Measurements from ENCODE around the gene ADCK2.
"Not testable (repeated sequence)": the region's sequence is repeated elsewhere in the genome, so short reads cannot be mapped to it uniquely, and the experiment has no call there.

The ADCK2 gene

DNA sequence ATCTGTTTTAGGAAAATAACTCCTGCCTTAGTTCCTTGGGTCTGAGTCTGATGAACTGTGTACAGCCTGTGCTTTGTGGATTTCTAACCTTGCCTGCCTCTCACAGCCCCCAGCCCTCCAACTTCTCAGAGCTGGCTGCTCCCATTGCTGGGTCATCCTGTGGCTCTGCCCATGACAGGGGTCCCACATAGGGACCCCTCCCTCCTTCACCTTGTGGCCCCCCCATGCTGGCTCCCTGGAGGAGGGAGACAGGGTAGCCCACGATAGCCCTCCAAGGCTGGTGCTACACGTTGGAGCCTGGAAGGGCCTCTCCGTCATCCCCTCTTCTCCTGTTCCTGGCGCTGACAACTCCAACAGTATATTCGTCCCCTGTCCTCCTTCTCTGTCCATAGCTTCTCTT, 29.3 kb upstream of the ADCK2 start:
- intact Hi-C loops (cut with DNase I): no loop called here
- peak in 1 of 42 donors; percentile 16 for DNase-seq

DNA sequence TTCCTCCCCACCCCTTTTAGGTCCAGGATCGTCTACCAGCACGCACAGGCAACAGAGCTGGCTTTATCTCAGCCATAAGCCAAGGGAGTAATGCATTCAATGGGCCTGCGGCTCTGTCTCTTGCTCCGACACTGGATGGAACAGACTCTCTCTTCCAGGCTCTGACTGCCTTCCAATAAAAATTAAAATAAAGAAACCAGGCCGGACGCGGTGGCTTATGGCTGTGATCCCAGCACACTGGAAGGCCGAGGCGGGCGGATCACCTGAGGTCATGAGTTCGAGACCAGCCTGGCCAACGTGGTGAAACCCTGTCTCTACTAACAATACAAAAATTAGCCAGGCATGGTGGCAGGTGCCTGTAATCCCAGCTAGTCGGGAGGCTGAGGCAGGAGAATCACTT, 28.0 kb upstream of the ADCK2 start:
- intact Hi-C loops (cut with DNase I): not testable (repeated sequence)
- DNase-seq: peak in 1 of 42 donors; percentile 24

DNA sequence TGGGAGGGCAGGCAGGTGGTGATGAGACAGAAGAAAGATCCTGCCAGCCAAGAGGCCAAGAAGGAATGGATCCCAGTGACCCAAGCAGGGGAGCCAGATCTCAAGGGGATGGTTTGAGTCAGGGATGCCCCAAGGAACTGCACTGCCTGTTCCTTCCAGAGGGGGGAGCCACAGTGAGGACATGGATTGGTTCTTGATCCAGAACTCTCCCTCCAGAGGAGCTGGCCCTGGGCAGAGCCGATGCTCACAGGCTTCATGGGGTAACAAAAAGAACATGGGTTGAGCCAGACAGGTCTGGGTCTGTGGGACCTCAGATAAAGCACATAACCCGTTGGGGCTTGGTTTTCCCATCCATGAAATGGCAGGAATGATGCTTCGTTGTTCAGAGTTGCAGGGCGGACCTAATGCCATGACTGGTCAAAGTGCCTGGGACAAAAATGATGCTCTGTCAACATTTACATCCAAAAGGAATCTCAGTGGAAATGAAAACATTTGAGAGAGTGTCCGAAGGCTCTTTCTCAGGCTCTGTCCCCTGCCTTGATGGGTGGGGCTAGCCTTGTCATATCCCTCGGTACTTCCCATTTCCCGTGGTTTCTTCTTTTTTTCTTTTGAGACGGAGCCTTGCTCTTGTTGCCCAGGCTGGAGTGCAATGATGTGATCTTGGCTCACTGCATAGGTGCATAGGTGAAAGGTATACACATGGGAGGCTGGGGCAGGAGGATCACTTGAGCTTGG, 27.4 kb upstream of the ADCK2 start:
- DNase-seq: peak in 1 of 42 donors; percentile 29
- intact Hi-C loops (cut with DNase I): no loop called here

DNA sequence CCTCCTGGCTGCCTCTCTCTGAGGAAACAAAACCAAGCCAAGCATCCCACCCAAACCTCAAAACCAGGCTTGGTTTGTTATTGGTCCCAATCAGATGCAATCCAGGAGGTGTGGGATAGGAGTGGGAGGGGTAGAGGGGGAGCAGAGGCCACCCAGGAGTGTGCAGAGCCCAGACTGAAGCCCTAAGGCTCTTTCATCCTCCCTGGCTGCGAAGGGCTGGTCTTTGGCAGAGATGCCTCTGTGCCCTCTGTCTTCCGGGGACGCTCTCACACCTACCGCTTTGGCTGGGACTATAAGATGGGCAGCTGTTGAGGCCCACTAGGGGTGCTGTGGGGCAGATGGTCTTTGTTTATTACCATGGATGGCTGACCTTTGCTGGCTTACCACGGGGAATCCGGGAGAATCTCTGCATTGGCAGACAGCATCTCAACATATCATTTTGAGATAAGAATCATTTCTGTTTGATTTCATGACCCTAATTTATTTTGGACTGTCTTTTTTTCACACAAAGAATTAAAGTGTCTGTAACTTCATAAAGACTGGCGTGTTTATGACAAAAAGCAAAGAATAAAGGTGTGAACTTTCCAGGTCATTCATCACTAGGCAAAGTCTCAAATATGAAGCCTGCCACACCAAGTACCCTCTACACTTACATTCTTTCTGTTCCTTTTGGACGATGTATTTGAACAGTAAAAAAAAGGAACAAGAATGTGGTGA, 25.7 kb upstream of the ADCK2 start:
- intact Hi-C loops (cut with DNase I): no loop called here
- peak in 40 of 42 donors; percentile 22 to 82 (median 55) for DNase-seq

DNA sequence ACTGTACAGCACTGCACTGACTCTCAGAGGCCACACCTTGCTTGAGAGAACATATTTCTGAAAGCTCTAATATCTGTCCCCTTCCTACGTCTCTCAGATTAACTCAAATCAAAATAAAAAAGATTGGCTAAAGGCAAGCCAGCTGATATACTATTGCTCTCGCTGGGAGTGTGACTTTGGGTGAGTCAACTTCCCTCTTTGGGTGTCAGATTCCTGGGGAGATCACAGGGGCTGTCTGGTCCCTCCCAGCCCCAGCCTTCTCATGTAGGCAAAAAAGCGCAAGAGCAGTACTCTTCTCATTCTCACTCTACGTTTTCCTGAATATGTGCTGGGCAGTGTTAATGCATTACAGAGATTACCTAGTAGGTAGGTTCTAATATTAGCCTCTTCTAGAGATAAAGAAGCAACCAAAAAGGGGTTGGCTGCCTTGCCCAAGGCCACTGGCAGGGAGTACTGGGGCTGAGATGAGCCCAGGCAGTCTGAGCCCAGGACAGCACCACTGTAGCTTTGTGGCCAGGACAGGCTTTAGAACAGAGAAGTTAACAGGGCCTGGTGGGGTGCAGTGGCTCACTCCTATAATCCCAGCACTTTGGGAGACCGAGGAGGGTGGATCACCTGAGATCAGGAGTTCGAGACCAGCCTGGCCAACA, 23.1 kb upstream of the ADCK2 start:
- peak in 1 of 42 donors; percentile 7 for DNase-seq
- intact Hi-C loops (cut with DNase I): no loop called here

DNA sequence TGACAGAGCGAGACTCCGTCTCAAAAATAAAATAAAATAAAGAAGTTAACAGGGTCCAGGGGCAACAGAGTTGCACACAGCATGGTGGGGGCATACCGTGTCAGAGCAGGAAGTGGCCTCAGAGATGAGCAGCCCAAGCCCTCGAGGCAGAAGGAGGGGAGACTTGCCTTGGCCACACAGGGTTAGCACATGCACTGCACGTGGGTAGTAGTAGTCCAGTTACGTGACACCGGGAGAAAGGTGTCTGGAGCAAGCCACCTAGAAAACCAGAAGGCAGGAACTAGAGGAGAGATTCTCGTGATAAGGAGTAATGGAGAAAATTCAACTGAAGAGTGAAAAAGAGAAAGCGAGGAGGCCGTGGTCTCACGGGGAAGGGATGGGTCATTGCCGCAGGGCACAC, 22.4 kb upstream of the ADCK2 start:
- peak in 2 of 42 donors; percentile 15 to 16 for DNase-seq
- intact Hi-C loops (cut with DNase I): no loop called here

DNA sequence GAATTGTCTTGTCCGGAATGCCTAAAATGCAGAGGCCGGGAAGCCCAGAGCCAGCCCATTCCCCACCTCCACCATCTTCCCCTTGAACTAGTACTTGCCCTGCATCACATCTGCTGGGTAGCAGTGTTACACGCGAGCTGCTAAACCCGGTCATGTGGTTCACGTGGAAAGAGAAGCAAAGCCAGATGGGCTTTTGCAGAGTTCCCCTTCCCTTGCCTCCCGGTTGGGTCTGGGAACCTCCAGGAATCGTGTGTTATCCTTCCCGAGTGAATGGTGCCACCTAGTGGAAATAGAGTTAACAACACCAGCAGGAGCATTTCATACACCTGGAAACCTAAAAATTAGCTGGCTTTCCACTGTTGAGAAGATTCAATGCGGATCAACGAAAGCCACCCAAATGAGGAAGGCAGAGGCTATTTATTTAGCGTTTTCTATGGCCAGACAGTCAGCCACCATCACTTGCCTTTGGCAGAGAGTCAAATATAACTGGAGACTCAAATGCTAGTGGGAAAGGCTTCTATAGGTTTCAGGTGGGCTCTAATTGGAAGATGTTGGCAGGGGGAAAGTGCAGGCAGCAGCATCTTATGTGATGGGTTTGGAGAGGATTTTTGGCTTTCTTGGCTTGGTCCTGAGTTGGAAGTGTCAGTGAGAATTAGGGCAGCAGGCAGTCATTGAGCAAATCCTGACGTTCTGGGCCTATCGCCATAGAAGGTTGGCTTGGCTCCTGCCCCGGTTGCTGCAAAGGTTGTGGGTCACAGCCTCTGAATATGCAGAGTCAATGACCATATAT, 19.2 kb upstream of the ADCK2 start:
- intact Hi-C loops (cut with DNase I): loop anchor here (2.0 kb wide), 1 partner anchor 135 kb away; no protein-coding TSS in a partner anchor
- peak in 36 of 42 donors; percentile 34 to 88 (median 66) for DNase-seq

DNA sequence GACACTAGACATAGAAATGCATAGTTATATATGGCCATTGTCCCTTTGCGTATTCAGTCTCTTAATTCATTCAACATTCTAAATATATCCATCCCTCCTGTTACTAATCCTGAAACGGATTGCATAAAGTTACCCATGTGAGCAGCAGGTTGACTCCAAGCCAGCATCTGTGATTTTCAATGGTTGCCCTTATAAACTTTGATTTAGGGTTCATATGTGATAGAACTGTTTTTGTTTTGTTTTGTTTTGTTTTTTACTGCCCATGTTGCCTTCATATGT, 18.7 kb upstream of the ADCK2 start:
- intact Hi-C loops (cut with DNase I): no loop called here
- no peak for DNase-seq

DNA sequence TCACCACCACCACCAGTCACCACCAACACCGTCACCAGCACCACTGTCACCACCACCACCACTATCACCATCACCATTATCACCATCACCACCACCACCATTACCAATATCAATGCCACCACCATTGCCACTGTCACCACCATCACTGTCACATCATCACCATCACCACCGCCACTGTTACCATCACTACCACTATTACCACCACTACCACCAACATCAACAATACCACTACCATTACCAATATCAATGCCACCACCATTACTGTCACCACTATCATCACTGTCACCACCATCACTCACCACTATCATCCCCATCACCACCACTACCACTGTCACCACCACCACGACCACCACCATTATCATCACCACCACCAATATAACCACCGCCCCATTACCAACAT, 18.1 kb upstream of the ADCK2 start:
- peak in 1 of 42 donors; percentile 8 for DNase-seq
- intact Hi-C loops (cut with DNase I): no loop called here

DNA sequence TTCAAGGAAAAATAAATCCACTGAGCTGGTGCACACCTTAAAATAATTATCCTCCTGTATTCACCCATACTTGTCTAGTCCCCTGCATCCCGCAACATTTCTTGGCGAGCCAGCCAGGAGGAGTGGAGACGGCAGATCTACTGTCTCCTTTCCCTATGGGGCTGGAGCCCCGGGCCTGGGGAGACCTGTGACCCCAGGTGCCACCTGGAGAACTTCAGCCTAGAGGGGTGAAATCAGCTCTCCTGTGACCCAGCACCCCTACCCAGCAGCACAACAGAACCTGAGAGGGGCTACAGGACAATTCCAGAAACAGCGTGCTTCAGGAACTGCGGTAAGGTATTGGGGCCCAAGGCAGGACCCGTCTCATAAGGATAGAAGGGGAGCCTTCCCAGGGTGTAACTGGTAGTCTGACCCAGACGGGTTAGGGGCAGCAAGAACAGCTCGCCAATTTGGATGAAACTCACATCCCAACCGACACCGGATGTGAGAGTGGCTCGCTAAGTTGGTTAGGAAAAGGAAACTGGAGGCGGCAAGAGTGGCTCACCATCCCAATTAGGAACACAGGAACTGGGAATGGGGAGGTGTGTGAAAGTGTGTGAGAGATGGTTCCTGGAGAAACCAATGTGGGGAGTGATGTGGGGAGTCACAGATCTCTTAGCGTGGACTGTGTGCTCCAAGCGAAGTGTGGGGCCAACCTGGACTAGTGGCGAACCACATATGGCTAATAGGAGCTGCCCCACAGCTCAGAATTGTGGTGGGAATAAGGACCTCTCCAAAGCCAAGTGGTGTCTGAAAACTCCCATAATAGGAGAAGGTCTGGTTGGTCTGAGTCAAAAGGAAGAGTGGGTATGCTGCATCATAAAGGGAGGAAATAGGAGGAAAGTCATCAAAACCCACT, 17.0 kb upstream of the ADCK2 start:
- peak in 3 of 42 donors; percentile 3 to 34 (median 20) for DNase-seq

DNA sequence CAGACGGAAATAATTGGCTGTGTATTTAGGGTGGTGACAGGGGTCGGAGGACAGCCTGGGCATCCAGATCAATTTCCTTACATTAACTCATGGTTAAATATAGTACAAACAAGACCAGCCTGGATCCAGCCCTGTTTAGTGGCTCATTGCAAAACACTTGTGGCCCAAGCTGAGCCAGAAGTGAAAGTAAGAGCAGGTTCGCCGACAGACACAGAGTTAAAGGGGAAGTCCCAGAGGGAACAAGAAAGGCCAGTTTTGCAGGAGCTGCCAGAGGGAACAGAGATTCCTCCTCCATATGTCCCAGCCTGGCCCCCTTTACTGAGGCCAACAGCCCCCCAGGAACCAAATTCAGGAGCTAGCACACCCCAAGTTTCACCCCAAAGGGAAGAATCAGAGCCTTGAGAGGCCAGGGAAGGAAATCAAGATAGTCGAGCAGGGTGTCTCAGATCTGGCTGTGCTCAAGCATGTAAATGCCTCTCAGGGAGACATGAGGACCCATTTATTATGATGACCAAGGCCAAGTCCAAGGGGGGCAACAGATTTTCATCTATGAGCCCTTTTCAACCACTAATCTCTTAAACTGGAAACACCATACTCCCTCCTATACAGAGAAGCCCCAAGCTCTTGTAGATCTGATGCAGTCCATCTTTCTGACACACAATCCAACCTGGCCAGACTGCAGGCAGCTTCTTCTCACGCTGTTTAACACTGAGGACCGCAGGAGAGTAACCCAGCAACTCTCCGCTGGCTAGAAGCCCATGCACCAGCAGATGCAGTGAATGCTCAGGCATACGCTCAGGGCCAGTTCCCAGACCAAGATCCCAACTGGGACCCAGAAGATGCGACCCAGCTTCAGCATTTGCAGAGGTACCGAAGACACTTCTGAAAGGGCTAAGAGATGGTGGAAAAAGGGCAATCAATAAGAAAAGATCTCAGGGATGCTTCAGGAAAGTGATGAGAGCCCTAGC, 15.9 kb upstream of the ADCK2 start:
- peak in 11 of 42 donors; percentile 28 to 66 (median 40) for DNase-seq
- intact Hi-C loops (cut with DNase I): no loop called here

More for the DNA sequence above, 17.0 kb upstream of the ADCK2 start:
- intact Hi-C loops (cut with DNase I): no loop called here

DNA sequence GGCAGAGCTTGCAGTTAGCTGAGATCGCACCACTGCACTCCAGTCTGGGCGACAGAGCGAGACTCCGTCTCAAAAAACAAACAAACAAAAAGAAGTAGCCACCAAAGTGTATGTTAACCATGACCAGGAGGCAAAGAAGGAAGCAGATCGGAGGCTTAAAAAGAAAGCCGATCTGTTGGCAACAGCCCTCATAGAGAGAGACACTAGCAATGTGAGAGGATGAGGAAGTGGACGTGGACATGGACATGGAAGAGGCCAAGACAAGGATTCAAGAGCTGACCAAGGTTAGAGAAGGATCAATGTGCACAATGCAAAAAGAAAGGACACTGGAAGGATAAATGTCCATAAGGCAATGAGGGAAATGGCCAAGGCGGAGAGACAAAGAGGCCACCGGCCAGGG, 14.9 kb upstream of the ADCK2 start:
- intact Hi-C loops (cut with DNase I): no loop called here
- DNase-seq: peak in 2 of 42 donors; percentile 6 to 11

DNA sequence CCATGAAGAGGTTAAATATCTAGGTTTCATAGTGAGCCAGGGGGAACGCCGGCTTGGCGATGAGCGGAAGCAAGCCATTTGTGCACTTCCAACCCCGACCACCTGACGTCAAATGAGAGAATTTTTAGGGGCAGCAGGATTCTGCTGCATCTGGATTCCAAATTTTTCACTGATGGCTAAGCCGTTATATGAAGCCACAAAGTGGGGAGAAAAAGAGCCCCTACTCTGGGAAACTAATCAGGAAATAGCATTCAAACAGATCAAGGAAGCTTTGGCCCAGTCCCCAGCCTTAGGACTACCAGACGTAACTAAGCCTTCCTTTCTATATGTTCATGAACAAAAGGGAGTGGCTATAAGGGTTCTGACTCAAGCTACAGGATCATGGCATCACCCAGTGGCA, 12.9 kb upstream of the ADCK2 start:
- intact Hi-C loops (cut with DNase I): no loop called here
- peak in 3 of 42 donors; percentile 0 to 2 (median 1) for DNase-seq

DNA sequence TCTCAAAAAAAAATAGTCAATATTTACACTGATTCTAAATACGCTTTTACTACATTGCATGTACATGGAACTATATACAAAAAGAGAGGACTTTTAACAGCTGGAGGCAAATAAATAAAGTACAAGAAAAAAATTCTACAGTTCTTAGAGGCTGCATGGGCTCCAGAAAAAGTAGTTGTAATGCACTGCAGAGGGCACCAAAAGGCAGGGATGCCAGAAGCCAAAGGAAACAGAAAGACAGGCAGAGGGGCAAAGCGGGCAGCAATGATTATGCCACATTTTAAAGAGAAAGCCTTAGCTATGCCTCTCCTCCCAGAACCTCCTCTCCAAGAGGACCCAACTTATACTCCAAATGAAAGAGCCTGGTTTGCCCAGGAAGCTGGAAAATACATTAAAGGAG, 11.6 kb upstream of the ADCK2 start:
- peak in 6 of 42 donors; percentile 8 to 37 (median 25) for DNase-seq
- intact Hi-C loops (cut with DNase I): no loop called here

DNA sequence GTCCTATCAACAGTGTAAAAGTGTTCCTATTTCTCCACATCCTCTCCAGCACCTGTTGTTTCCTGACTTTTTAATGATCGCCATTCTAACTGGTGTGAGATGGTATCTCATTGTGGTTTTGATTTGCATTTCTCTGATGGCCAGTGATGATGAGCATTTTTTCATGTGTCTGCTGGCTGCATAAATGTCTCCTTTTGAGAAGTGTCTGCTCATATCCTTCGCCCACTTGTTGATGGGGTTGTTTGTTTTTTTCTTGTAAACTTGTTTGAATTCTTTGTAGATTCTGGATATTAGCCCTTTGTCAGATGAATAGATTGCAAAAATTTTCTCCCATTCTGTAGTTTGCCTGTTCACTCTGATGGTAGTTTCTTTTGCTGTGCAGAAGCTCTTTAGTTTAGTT, 9.8 kb upstream of the ADCK2 start:
- intact Hi-C loops (cut with DNase I); DNase-seq: not testable (repeated sequence)

DNA sequence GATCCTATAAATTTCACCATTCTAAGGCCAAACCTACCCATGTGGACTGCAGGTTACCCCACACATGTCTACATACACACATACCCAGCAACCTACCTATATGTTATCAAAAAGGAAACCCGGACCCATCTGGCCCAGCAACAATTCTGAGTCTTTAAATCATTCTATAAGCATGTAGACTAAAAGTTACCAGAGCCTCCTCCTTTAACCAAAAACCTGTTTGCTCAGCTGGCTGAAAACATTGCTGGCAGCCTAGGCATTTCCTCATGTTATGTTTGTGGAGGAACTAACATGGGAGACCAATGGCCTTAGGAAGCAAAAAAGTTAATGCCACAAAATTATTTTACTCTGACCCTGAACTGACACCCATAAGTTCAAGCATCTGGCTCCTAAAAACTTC, 5.3 kb upstream of the ADCK2 start:
- no peak for DNase-seq
- intact Hi-C loops (cut with DNase I): no loop called here

DNA sequence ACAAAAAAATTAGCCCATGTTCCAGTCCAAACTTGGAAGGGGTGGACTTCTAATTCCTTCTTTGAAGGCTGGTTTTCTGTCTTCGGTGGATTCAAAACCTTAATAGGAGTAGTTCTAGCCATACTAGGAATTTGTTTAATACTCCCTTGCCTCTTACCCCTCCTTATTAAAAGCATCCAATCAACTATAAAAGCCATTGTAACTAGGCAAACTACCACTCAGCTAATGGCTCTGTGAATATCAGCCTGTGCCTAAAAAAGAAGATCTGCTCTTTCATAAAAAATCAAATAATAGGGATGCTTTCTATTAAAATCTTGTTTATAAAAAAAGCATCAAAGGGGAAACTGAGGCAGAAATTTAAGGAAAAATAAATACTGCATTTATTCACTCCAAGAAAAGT, 4.1 kb upstream of the ADCK2 start:
- intact Hi-C loops (cut with DNase I): no loop called here

More for the DNA sequence above, 4.1 kb upstream of the ADCK2 start:
- DNase-seq: no peak
